ENCODE measurements around the gene MARCHF6.

DNA sequence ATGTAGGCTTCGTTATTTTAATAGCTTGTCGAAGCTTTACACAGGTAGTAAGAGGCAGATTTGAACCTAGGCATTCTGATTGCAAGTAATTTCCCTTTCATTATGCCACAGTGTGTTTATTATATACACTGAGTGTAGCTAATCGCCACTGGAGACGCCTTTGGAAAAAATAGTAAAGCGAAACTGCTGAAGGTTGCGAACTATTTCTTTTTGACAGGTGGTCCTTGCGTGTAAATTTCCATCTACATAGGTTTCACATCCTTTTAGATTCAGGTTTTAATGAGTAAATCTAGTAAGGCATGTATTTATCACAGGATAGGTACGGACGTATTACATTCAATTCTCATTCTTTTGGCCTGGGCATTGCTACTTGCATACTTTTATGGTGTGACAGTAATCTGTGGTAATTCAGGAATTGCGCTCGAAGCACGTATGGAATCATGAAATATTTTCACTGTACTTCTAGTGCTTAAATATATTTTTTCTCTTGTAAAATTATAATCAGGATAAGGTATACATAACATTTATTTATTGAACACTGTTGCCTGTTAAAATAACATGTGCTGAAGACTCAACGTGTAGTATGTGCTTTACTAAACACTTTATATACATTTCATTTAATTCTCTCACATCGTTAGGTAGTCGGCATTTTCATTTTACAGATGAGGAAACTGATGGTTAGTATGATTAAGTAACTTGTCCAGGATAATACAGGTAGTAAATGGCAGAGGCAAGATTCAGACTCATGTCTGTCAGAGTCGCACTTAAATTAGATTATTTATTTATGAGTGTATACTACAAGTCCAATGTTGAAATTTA lies 1.8 kb downstream of the MARCHF6 start:
- TF ChIP-seq CTCF (IDR thresholded peaks at IDR 0.05 in 8 of 11, conservative IDR thresholded peaks at IDR 0.05 in 3 of 11) (no peak), POLR2A (IDR thresholded peaks at IDR 0.05) (no peak), POLR2AphosphoS5 (IDR thresholded peaks at IDR 0.05) (no peak)
